Neutrophil (primary cell): ENCODE data around the gene CHAD.

Experiments used
- H3K27ac ChIP-seq: fragments of 200-600 bp; sonication (generic); 2 replicates; pipeline ENCODE4 v1.5.1; 2016; ENCODE audit warnings: mild to moderate bottlenecking, moderate library complexity
- H3K27me3 ChIP-seq: fragments of 200-600 bp; sonication (generic); 2 replicates; pipeline ENCODE4 v1.6.0; 2016; ENCODE audit warnings: mild to moderate bottlenecking
- H3K36me3 ChIP-seq: fragments of 200-600 bp; sonication (generic); 2 replicates; pipeline ENCODE4 v1.5.1; 2017
- H3K4me1 ChIP-seq, 2 experiments: fragments of 200-600 bp in 1 of 2; sonication (generic) in 1 of 2; 1 replicate in 1 of 2; 2 replicates in 1 of 2; pipeline versions ENCODE4 v1.5.1 to v1.6.1; 2013 to 2016; ENCODE audit warnings: low read depth in 1 of 2, low read length in 1 of 2, mild to moderate bottlenecking in 1 of 2, moderate library complexity in 1 of 2; ENCODE audit not compliant: control insufficient read depth in 1 of 2, insufficient read depth in 1 of 2
- H3K4me3 ChIP-seq, 2 experiments: fragments of 200-600 bp in 1 of 2; sonication (generic) in 1 of 2; 1 replicate in 1 of 2; 2 replicates in 1 of 2; pipeline ENCODE4 v1.5.1; 2013 to 2016; ENCODE audit warnings: low read depth in 1 of 2, low read length in 1 of 2, mild to moderate bottlenecking in 1 of 2, moderate library complexity in 1 of 2
- H3K9me3 ChIP-seq: fragments of 200-600 bp; sonication (generic); 2 replicates; pipeline ENCODE4 v1.5.1; 2016
- CTCF ChIP-seq: fragments of 200-600 bp; sonication (generic); IDR thresholded peaks from 2 replicates; pipeline ENCODE4 v1.5.1; 2016; ENCODE audit warnings: antibody characterized with exemption

The CHAD gene

GRCh38 chr17:50483266-50483665 lies 14.6 kb upstream of the CHAD start:
- Histone ChIP-seq H3K36me3 (peaks cover 25% of the 10 kb centered on the region), H3K4me3 (no peak overlapping the region), H3K27me3 (no peaks in the 10 kb centered on the region), H3K9me3 (no peaks in the 10 kb centered on the region), H3K4me1 (peaks cover 41 to 44% of the 10 kb centered on the region in 2 experiments), H3K27ac (no peak overlapping the region)
- TF ChIP-seq CTCF = no peak

- Histone ChIP-seq H3K27ac (no peak overlapping the region), H3K36me3 (peaks cover 25% of the 10 kb centered on the region), H3K4me1 (peaks cover 45 to 49% of the 10 kb centered on the region in 2 experiments), H3K4me3 (no peak overlapping the region), H3K9me3 (no peaks in the 10 kb centered on the region), H3K27me3 (no peaks in the 10 kb centered on the region)
- TF ChIP-seq CTCF = peak; percentile 83
These were observed 13.8 kb upstream of the CHAD start for GRCh38 chr17:50482516-50482915.

- Histone ChIP-seq H3K36me3 (peaks cover 25% of the 10 kb centered on the region), H3K4me3 (no peak overlapping the region), H3K4me1 (peaks cover 45 to 49% of the 10 kb centered on the region in 2 experiments), H3K9me3 (no peaks in the 10 kb centered on the region), H3K27ac (peak overlapping the region; percentile 80), H3K27me3 (no peaks in the 10 kb centered on the region)
- TF ChIP-seq CTCF = no peak
These were observed 13.4 kb upstream of the CHAD start for GRCh38 chr17:50482110-50482509.

- Histone ChIP-seq H3K9me3 (no peaks in the 10 kb centered on the region), H3K27ac (peak overlapping the region; percentile 80), H3K4me3 (no peak overlapping the region), H3K27me3 (peaks cover under 1% of the 10 kb centered on the region), H3K36me3 (peaks cover 25% of the 10 kb centered on the region), H3K4me1 (peaks cover 45 to 49% of the 10 kb centered on the region in 2 experiments)
- no peak for TF ChIP-seq CTCF
These were observed 13.0 kb upstream of the CHAD start for GRCh38 chr17:50481648-50482047.

GRCh38 chr17:50480854-50481490 lies 12.3 kb upstream of the CHAD start:
- peaks cover 25% of the 10 kb centered on the region for H3K36me3 ChIP-seq
- no peaks in the 10 kb centered on the region for H3K9me3 ChIP-seq
- peaks cover 7% of the 10 kb centered on the region for H3K27me3 ChIP-seq
- peaks cover 45 to 49% of the 10 kb centered on the region in 2 experiments for H3K4me1 ChIP-seq
- H3K4me3 ChIP-seq = no peak overlapping the region
- peak overlapping the region; percentile 80 for H3K27ac ChIP-seq
- TF ChIP-seq CTCF = no peak
